H9 (cell line): Measurements from ENCODE around the gene S1PR4. TPM values are rescaled to one million over a fixed set of nuclear protein-coding genes. Genes with fewer than 3 reads are reported as not detected.

ENCODE experiments used
- DNase-seq: peaks from one replicate; pipeline ENCODE4 v3.0.0-alpha.2; 2017
- H2AFZ ChIP-seq: one replicate; pipeline ENCODE4 v1.6.1; 2013; ENCODE audit warnings: mild to moderate bottlenecking, low read length, control low read depth, moderate library complexity
- H2AK5ac ChIP-seq: 2 replicates; pipeline ENCODE4 v1.6.1; 2013; ENCODE audit warnings: low read length, control low read depth, mixed read lengths; ENCODE audit not compliant: insufficient read length
- H2BK120ac ChIP-seq: one replicate; pipeline ENCODE4 v1.6.1; 2013; ENCODE audit warnings: low read depth, mild to moderate bottlenecking, low read length, control low read depth, inconsistent platforms; ENCODE audit not compliant: poor library complexity, severe bottlenecking
- H2BK12ac ChIP-seq: 2 replicates; pipeline ENCODE4 v1.6.1; 2013; ENCODE audit warnings: low read length, control low read depth, mixed read lengths, low read depth; ENCODE audit not compliant: insufficient read length
- H2BK15ac ChIP-seq: 2 replicates; pipeline ENCODE4 v1.6.1; 2013; ENCODE audit warnings: low read depth, low read length, control low read depth
- H2BK20ac ChIP-seq: one replicate; pipeline ENCODE4 v1.6.1; 2013; ENCODE audit warnings: low read depth, mild to moderate bottlenecking, low read length, control low read depth, inconsistent platforms; ENCODE audit not compliant: poor library complexity, severe bottlenecking
- H2BK5ac ChIP-seq: 2 replicates; pipeline ENCODE4 v1.6.1; 2013; ENCODE audit warnings: low read length, control low read depth, mixed read lengths; ENCODE audit not compliant: insufficient read length
- H3K14ac ChIP-seq: 2 replicates; pipeline ENCODE4 v1.6.1; 2013; ENCODE audit warnings: low read length, control low read depth; ENCODE audit not compliant: insufficient read depth
- H3K18ac ChIP-seq: 2 replicates; pipeline ENCODE4 v1.6.1; 2013; ENCODE audit warnings: low read depth, mild to moderate bottlenecking, mixed read lengths, low read length, control low read depth; ENCODE audit not compliant: insufficient read length
- H3K23ac ChIP-seq: 2 replicates; pipeline ENCODE4 v1.6.1; 2013; ENCODE audit warnings: low read length, control low read depth, mixed read lengths, low read depth; ENCODE audit not compliant: insufficient read length
- H3K23me2 ChIP-seq: 2 replicates; pipeline ENCODE4 v1.6.1; 2013; ENCODE audit warnings: low read depth, mild to moderate bottlenecking, mixed read lengths, low read length, control low read depth; ENCODE audit not compliant: insufficient read length, poor library complexity, severe bottlenecking
- H3K27ac ChIP-seq: 2 replicates; pipeline ENCODE4 v1.5.1; 2013; ENCODE audit warnings: low read length, control low read depth, mixed read lengths, low read depth; ENCODE audit not compliant: insufficient read length
- H3K27me3 ChIP-seq: 2 replicates; pipeline ENCODE4 v1.6.1; 2013; ENCODE audit warnings: low read length, control low read depth, inconsistent platforms; ENCODE audit not compliant: insufficient read depth
- H3K4ac ChIP-seq: 2 replicates; pipeline ENCODE4 v1.6.1; 2013; ENCODE audit warnings: low read depth, mild to moderate bottlenecking, control low read depth, inconsistent platforms, low read length, moderate library complexity
- H3K4me1 ChIP-seq: 2 replicates; pipeline ENCODE4 v1.6.1; 2013; ENCODE audit warnings: low read length, control low read depth, inconsistent platforms; ENCODE audit not compliant: insufficient read depth
- H3K4me2 ChIP-seq: 2 replicates; pipeline ENCODE4 v1.6.1; 2013; ENCODE audit warnings: low read length, control low read depth, mixed read lengths; ENCODE audit not compliant: insufficient read length, insufficient read depth
- H3K56ac ChIP-seq: 2 replicates; pipeline ENCODE4 v1.6.1; 2013; ENCODE audit warnings: low read depth, mild to moderate bottlenecking, mixed read lengths, low read length, control low read depth; ENCODE audit not compliant: insufficient read length
- H3K79me1 ChIP-seq: 2 replicates; pipeline ENCODE4 v1.6.1; 2013; ENCODE audit warnings: low read depth, mild to moderate bottlenecking, moderate library complexity, low read length, control low read depth, inconsistent platforms; ENCODE audit not compliant: insufficient read depth, poor library complexity, severe bottlenecking
- H3K79me2 ChIP-seq: 2 replicates; pipeline ENCODE4 v1.6.1; 2013; ENCODE audit warnings: low read length, control low read depth, inconsistent platforms; ENCODE audit not compliant: insufficient read depth
- H3K9ac ChIP-seq: 2 replicates; pipeline ENCODE4 v1.6.1; 2013; ENCODE audit warnings: low read length, control low read depth, mixed read lengths; ENCODE audit not compliant: insufficient read length; ENCODE audit errors: extremely low read depth
- H3K9me3 ChIP-seq: one replicate; pipeline ENCODE4 v1.6.1; 2013; ENCODE audit warnings: low read depth, low read length, inconsistent platforms; ENCODE audit not compliant: control insufficient read depth
- H3T11ph ChIP-seq: one replicate; pipeline ENCODE4 v1.6.1; 2013; ENCODE audit warnings: mild to moderate bottlenecking, low read length, control low read depth, inconsistent platforms
- H4K20me1 ChIP-seq: one replicate; pipeline ENCODE4 v1.6.1; 2013; ENCODE audit not compliant: control insufficient read depth, insufficient read length, insufficient read depth
- H4K5ac ChIP-seq: 2 replicates; pipeline ENCODE4 v1.6.1; 2013; ENCODE audit warnings: low read depth, mild to moderate bottlenecking, mixed read lengths, low read length, control low read depth; ENCODE audit not compliant: insufficient read length
- H4K8ac ChIP-seq: replicated peaks from 2 replicates; pipeline ENCODE4 v1.6.1; 2013; ENCODE audit warnings: low read length, control low read depth, mixed read lengths, low read depth; ENCODE audit not compliant: insufficient read length
- H4K91ac ChIP-seq: 2 replicates; pipeline ENCODE4 v1.6.1; 2013; ENCODE audit warnings: low read depth, mild to moderate bottlenecking, moderate library complexity, mixed read lengths, low read length, control low read depth; ENCODE audit not compliant: insufficient read length
- H3K27ac Mint-ChIP-seq, 3 experiments: 2 replicates in 2 of 3; 3 replicates in 1 of 3; pipeline ENCODE4 v1.8.0; 2020 to 2021; ENCODE audit warnings: mixed read lengths in 3 of 3, mild to moderate bottlenecking in 1 of 3, moderate library complexity in 1 of 3
- H3K27me3 Mint-ChIP-seq: 2 replicates; pipeline ENCODE4 v1.8.0; 2021; ENCODE audit warnings: low read depth, mild to moderate bottlenecking, moderate library complexity, mixed read lengths
- H3K36me3 Mint-ChIP-seq, 3 experiments: 2 replicates in 2 of 3; 3 replicates in 1 of 3; pipeline ENCODE4 v1.8.0; 2020 to 2021; ENCODE audit warnings: low read depth in 3 of 3, mixed read lengths in 3 of 3; ENCODE audit not compliant: insufficient read depth in 1 of 3
- H3K4me1 Mint-ChIP-seq, 2 experiments: 2 replicates each; pipeline ENCODE4 v1.8.0; 2020; ENCODE audit warnings: mixed read lengths in 2 of 2
- H3K4me3 Mint-ChIP-seq, 2 experiments: 2 replicates in 1 of 2; 3 replicates in 1 of 2; pipeline ENCODE4 v1.8.0; 2020 to 2021; ENCODE audit warnings: mild to moderate bottlenecking in 2 of 2, mixed read lengths in 2 of 2, moderate library complexity in 1 of 2
- H3K9me3 Mint-ChIP-seq, 2 experiments: 2 replicates in 1 of 2; 3 replicates in 1 of 2; pipeline ENCODE4 v1.8.0; 2020; ENCODE audit warnings: mild to moderate bottlenecking in 2 of 2, mixed read lengths in 2 of 2, moderate library complexity in 1 of 2
- CTCF ChIP-seq: fragments of 200-600 bp; sonication (generic); conservative IDR thresholded peaks from 3 replicates; pipeline ENCODE4 v1.8.0; 2021; ENCODE audit warnings: antibody characterized with exemption, mild to moderate bottlenecking
- WGBS: extraction: QIAGEN DNeasy Blood & Tissue Kit; methylation state at CpG from one replicate; pipeline ENCODE4 v1.1.7; 2013; ENCODE audit warnings: missing lambda C conversion rate, low lambda C conversion rate, mixed read lengths; ENCODE audit not compliant: insufficient read length; ENCODE audit errors: extremely low coverage; 5-methylcytosine and 5-hydroxymethylcytosine counted together
- total RNA-seq: library from RNA; stranded (reverse); gene quantifications from 2 replicates; pipeline ENCODE4 v1.2.1, GENCODE V29; 2021

The S1PR4 gene
- total RNA-seq, 1 experiment from 2014 or later = not detected

GRCh38 chr19:3175781-3176714 lies 2.5 kb upstream of the S1PR4 start:
- H4K91ac ChIP-seq = no peak overlapping the region
- no peak overlapping the region for H3K23ac ChIP-seq
- no peaks in the 10 kb centered on the region for H3K23me2 ChIP-seq
- no peak overlapping the region for H3K27ac ChIP-seq
- no peaks in the 10 kb centered on the region for H3K79me2 ChIP-seq
- H4K8ac ChIP-seq = no peak overlapping the region
- H4K5ac ChIP-seq = no peak overlapping the region
- TF ChIP-seq CTCF = no peak
- H3K9me3 ChIP-seq = no peaks in the 10 kb centered on the region
- H2BK5ac ChIP-seq = no peak overlapping the region
- no peak overlapping the region for H3K18ac ChIP-seq
- Mint-ChIP-seq H3K4me3 (no peak overlapping the region), H3K27ac (no peak overlapping the region), H3K27me3 (peaks cover 16% of the 10 kb centered on the region), H3K36me3 (no peaks in the 10 kb centered on the region), H3K9me3 (no peaks in the 10 kb centered on the region), H3K4me1 (no peaks in the 10 kb centered on the region)
- H3K4me1 ChIP-seq = no peaks in the 10 kb centered on the region
- H4K20me1 ChIP-seq = no peaks in the 10 kb centered on the region
- DNase-seq = no peak
- no peaks in the 10 kb centered on the region for H3K27me3 ChIP-seq
- no CpG with 5 or more reads among the region's 17 CpGs for WGBS
- no peak overlapping the region for H2BK120ac ChIP-seq
- H3K4me2 ChIP-seq = no peak overlapping the region
- no peak overlapping the region for H2BK20ac ChIP-seq
- H3K4ac ChIP-seq = no peak overlapping the region
- H2BK15ac ChIP-seq = no peak overlapping the region
- H3K9ac ChIP-seq = no peak overlapping the region
- H2BK12ac ChIP-seq = no peak overlapping the region
- H3T11ph ChIP-seq = no peak overlapping the region
- no peaks in the 10 kb centered on the region for H3K79me1 ChIP-seq
- H3K56ac ChIP-seq = no peak overlapping the region
- no peak overlapping the region for H2AK5ac ChIP-seq
- H3K14ac ChIP-seq = no peak overlapping the region
- H2AFZ ChIP-seq = no peak overlapping the region
